Tibial nerve (tissue), 4 donors: ENCODE measurements around the gene SLC5A2. TPM values are rescaled to one million over a fixed set of nuclear protein-coding genes. Genes with fewer than 3 reads are reported as not detected.

Experiments
- DNase-seq, 2 donors: peaks; one replicate each; pipeline ENCODE4 v3.0.0-alpha.2; 2019; ENCODE audit warnings: low spot score in 2 of 2
- H3K27ac ChIP-seq, 4 donors: fragments of 200-600 bp; sonication (generic) in 3 of 4; one replicate each; pipeline ENCODE4 v1.5.1; 2017 to 2019; ENCODE audit warnings: mild to moderate bottlenecking in 1 of 4
- H3K27me3 ChIP-seq, 2 donors: fragments of 200-600 bp; sonication (generic) in 1 of 2; one replicate each; pipeline versions ENCODE4 v1.5.1 to v1.6.0; 2017 to 2019
- H3K36me3 ChIP-seq, 3 donors: fragments of 200-600 bp; sonication (generic); one replicate each; pipeline ENCODE4 v1.5.1; 2018 to 2019
- H3K4me1 ChIP-seq, 4 donors: fragments of 200-600 bp; sonication (generic) in 3 of 4; one replicate each; pipeline ENCODE4 v1.5.1; 2017 to 2019
- H3K4me3 ChIP-seq, 4 donors: fragments of 200-600 bp; sonication (generic) in 3 of 4; one replicate each; pipeline ENCODE4 v1.5.1; 2017 to 2019; ENCODE audit warnings: mild to moderate bottlenecking in 1 of 4, moderate library complexity in 1 of 4
- H3K9me3 ChIP-seq, 4 donors: fragments of 200-600 bp; sonication (generic) in 3 of 4; one replicate each; pipeline ENCODE4 v1.5.1; 2017 to 2019
- CTCF ChIP-seq, 5 experiments: fragments of 200-600 bp in 3 of 5; fragments of 450-650 bp in 2 of 5; sonication (generic) in 3 of 5; IDR thresholded peaks; one replicate each; pipeline ENCODE4 v1.5.1; 2016 to 2019; ENCODE audit warnings: antibody characterized with exemption in 5 of 5, mild to moderate bottlenecking in 3 of 5, moderate library complexity in 2 of 5
- EP300 ChIP-seq, 2 donors: sonication (generic); formaldehyde crosslinking; IDR thresholded peaks; one replicate each; pipeline ENCODE4 v1.6.1; 2017; ENCODE audit warnings: antibody characterized with exemption in 2 of 2, mild to moderate bottlenecking in 1 of 2
- POLR2A ChIP-seq, 2 donors: fragments of 450-650 bp; IDR thresholded peaks; one replicate each; pipeline ENCODE4 v1.6.1; 2017; ENCODE audit warnings: antibody characterized with exemption in 2 of 2, mild to moderate bottlenecking in 2 of 2, moderate library complexity in 2 of 2
- WGBS, 2 donors: methylation state at CpG; one replicate each; pipeline ENCODE4 v1.1.5; 2018; 5-methylcytosine and 5-hydroxymethylcytosine counted together
- total RNA-seq, 4 donors: library from RNA; depleted of rRNA; stranded (reverse); fragments of >200 nt; gene quantifications; one replicate each; pipeline ENCODE4 v1.1.0, GENCODE V29; 2016

Gene SLC5A2
- total RNA-seq, 4 donors from 2014 or later: not detected

GRCh38 chr16:31529108-31529936 lies 46.4 kb downstream of the SLC5A2 start:
- TF ChIP-seq POLR2A (IDR thresholded peaks at IDR 0.05) (no peak), EP300 (IDR thresholded peaks at IDR 0.05) (no peak)
- H3K27ac ChIP-seq: no peak overlapping the region
- no peaks in the 10 kb centered on the region for H3K36me3 ChIP-seq
- peaks cover 0 to 24% of the 10 kb centered on the region in 2 donors for H3K27me3 ChIP-seq
- peak overlapping the region; percentile 11 to 47 (median 22) for H3K4me3 ChIP-seq
- no peaks in the 10 kb centered on the region for H3K9me3 ChIP-seq
- DNase-seq: no peak
- WGBS, 2 donors: 1 to 5% methylated on average over 21 to 48 of the region's 52 CpGs
- H3K4me1 ChIP-seq: peaks cover 0 to 14% (median 0%) of the 10 kb centered on the region in 4 donors

GRCh38 chr16:31529937-31530312 lies 47.0 kb downstream of the SLC5A2 start:
- Histone ChIP-seq H3K4me1 (peaks cover 0 to 14% (median 0%) of the 10 kb centered on the region in 4 donors), H3K27ac (no peak overlapping the region), H3K4me3 (peak overlapping the region; percentile 11 to 47 (median 22)), H3K27me3 (peaks cover 0 to 30% of the 10 kb centered on the region in 2 donors), H3K9me3 (no peaks in the 10 kb centered on the region), H3K36me3 (no peaks in the 10 kb centered on the region)
- TF ChIP-seq POLR2A (IDR thresholded peaks at IDR 0.05) (no peak), EP300 (IDR thresholded peaks at IDR 0.05) (no peak), CTCF (IDR thresholded peaks at IDR 0.05) (no peak)
- 19 to 24% methylated on average over 17 of the region's 17 CpGs for WGBS, 2 donors
- DNase-seq: no peak

- TF ChIP-seq EP300 (IDR thresholded peaks at IDR 0.05) (no peak), POLR2A (IDR thresholded peaks at IDR 0.05) (no peak), CTCF (IDR thresholded peaks at IDR 0.05) (no peak)
- DNase-seq: no peak
- Histone ChIP-seq H3K27ac (no peak overlapping the region), H3K4me3 (no peak overlapping the region), H3K27me3 (peaks cover 0 to 33% of the 10 kb centered on the region in 2 donors), H3K9me3 (no peaks in the 10 kb centered on the region), H3K4me1 (peaks cover 0 to 14% (median 0%) of the 10 kb centered on the region in 4 donors), H3K36me3 (no peaks in the 10 kb centered on the region)
- WGBS, 2 donors: 71 to 80% methylated on average over 5 of the region's 5 CpGs
These were observed 47.5 kb downstream of the SLC5A2 start for GRCh38 chr16:31530405-31530804.

- TF ChIP-seq EP300 (IDR thresholded peaks at IDR 0.05): no peak
- H3K4me1 ChIP-seq: peaks cover 0 to 14% (median 0%) of the 10 kb centered on the region in 4 donors
- H3K9me3 ChIP-seq: no peaks in the 10 kb centered on the region
- peaks cover 0 to 37% of the 10 kb centered on the region in 2 donors for H3K27me3 ChIP-seq
- no peaks in the 10 kb centered on the region for H3K36me3 ChIP-seq
- no peak for DNase-seq
- H3K27ac ChIP-seq: no peak overlapping the region
- 74 to 89% methylated on average over 1 of the region's 1 CpG for WGBS, 2 donors
- no peak overlapping the region for H3K4me3 ChIP-seq
These were observed 48.2 kb downstream of the SLC5A2 start for GRCh38 chr16:31531096-31531495.

GRCh38 chr16:31532120-31532519 lies 49.2 kb downstream of the SLC5A2 start:
- no peaks in the 10 kb centered on the region for H3K36me3 ChIP-seq
- no peaks in the 10 kb centered on the region for H3K9me3 ChIP-seq
- TF ChIP-seq EP300 (IDR thresholded peaks at IDR 0.05) (no peak), CTCF (IDR thresholded peaks at IDR 0.05) (no peak), POLR2A (IDR thresholded peaks at IDR 0.05) (no peak)
- no peak overlapping the region for H3K4me3 ChIP-seq
- no peak for DNase-seq
- 42 to 56% methylated on average over 2 of the region's 2 CpGs for WGBS, 2 donors
- H3K27ac ChIP-seq: no peak overlapping the region
- peaks cover 0 to 14% (median 0%) of the 10 kb centered on the region in 4 donors for H3K4me1 ChIP-seq
- H3K27me3 ChIP-seq: peaks cover 0 to 47% of the 10 kb centered on the region in 2 donors

GRCh38 chr16:31532896-31533295 lies 50.0 kb downstream of the SLC5A2 start:
- peaks cover 0 to 21% (median 0%) of the 10 kb centered on the region in 4 donors for H3K4me1 ChIP-seq
- TF ChIP-seq EP300 (IDR thresholded peaks at IDR 0.05): no peak
- TF ChIP-seq POLR2A (IDR thresholded peaks at IDR 0.05): no peak
- no peak for TF ChIP-seq CTCF (IDR thresholded peaks at IDR 0.05)
- no peak for DNase-seq
- no peak overlapping the region for H3K4me3 ChIP-seq
- 77 to 80% methylated on average over 4 of the region's 4 CpGs for WGBS, 2 donors
- H3K27me3 ChIP-seq: peaks cover 0 to 55% of the 10 kb centered on the region in 2 donors
- no peaks in the 10 kb centered on the region for H3K36me3 ChIP-seq
- no peaks in the 10 kb centered on the region for H3K9me3 ChIP-seq
- no peak overlapping the region for H3K27ac ChIP-seq
